Measurements from ENCODE around the gene SAV1.

DNA sequence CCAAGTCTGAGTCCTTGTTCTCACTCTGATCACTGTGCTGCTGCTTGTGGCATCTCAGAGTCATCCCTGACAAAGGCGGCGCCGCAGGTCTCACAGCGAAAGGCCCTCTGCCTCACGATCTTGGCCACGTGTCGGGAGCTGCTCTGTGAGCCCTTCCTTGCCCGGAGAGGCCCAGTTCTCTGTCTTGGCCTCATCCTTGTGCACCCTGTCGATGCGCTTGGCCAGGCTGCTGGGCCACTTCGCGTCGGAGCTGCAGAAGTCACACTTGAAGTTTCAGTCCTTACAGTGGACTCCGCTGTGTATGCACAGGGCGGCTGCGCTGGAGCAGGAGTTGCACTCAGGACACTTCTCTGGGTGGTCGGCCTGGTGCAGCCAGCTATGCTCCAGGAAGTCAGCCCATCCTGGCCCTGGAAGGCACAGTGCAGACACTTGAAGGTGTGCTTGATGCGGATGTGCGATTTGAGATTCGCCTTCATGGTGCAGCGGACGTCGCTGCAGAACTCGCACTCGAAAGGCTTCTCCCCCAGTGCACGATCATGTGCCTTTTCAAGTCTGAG lies 36.4 kb upstream of the SAV1 start:
- TF ChIP-seq, protein P1, sequence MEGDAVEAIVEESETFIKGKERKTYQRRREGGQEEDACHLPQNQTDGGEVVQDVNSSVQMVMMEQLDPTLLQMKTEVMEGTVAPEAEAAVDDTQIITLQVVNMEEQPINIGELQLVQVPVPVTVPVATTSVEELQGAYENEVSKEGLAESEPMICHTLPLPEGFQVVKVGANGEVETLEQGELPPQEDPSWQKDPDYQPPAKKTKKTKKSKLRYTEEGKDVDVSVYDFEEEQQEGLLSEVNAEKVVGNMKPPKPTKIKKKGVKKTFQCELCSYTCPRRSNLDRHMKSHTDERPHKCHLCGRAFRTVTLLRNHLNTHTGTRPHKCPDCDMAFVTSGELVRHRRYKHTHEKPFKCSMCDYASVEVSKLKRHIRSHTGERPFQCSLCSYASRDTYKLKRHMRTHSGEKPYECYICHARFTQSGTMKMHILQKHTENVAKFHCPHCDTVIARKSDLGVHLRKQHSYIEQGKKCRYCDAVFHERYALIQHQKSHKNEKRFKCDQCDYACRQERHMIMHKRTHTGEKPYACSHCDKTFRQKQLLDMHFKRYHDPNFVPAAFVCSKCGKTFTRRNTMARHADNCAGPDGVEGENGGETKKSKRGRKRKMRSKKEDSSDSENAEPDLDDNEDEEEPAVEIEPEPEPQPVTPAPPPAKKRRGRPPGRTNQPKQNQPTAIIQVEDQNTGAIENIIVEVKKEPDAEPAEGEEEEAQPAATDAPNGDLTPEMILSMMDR (conservative IDR thresholded peaks at IDR 0.05) = no peak
- no peak for TF ChIP-seq EZH2 (IDR thresholded peaks at IDR 0.05; ENCODE audit: low read depth)
